ENCODE measurements around the gene CBX3.
"Not testable (repeated sequence)": the region's sequence is repeated elsewhere in the genome, so short reads cannot be mapped to it uniquely, and the experiment has no call there.

The CBX3 gene

DNA sequence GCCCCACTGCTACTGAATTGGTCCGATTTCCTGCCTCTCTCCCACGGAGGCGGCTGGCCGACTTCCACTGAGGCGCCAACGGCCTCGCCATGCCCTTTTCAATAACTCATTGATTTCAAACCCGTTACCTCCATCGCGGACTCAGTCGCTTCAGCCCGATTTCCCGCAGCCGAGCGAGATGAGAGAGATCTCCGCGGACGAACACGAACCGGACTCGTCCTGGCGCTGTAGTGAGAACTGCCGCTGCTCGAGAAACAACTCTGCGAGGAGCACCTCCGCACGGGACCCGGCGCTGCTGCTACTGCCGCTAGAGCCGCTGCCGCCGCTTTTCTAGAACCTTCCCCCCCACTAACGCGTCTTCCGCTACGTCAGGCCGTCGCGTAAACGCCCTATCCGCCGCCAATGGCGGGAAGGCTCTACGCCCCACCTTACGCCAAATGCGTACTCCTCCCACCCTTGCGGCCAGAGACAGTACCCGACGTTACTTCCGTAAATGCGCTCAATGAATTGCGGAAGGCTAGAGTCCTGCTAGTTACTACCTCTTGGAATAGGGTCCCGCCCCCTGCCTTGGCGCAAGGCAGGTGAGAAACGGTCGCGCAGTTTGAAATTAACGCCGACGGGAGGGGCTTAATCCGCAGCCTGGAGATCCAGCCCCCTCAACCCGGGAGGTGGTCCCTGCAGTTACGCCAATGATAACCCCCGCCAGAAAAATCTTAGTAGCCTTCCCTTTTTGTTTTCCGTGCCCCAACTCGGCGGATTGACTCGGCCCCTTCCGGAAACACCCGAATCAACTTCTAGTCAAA, 900 bp upstream of the CBX3 start, which contains the start of gene HNRNPA2B1:
Gene HNRNPA2B1, minus strand, starts transcription at position 303 of the 803 bp plus-strand sequence. Its CDS starts 169 bp downstream, at position 134.
- peak; percentile 84 to 98 (median 95) for DNase-seq

DNA sequence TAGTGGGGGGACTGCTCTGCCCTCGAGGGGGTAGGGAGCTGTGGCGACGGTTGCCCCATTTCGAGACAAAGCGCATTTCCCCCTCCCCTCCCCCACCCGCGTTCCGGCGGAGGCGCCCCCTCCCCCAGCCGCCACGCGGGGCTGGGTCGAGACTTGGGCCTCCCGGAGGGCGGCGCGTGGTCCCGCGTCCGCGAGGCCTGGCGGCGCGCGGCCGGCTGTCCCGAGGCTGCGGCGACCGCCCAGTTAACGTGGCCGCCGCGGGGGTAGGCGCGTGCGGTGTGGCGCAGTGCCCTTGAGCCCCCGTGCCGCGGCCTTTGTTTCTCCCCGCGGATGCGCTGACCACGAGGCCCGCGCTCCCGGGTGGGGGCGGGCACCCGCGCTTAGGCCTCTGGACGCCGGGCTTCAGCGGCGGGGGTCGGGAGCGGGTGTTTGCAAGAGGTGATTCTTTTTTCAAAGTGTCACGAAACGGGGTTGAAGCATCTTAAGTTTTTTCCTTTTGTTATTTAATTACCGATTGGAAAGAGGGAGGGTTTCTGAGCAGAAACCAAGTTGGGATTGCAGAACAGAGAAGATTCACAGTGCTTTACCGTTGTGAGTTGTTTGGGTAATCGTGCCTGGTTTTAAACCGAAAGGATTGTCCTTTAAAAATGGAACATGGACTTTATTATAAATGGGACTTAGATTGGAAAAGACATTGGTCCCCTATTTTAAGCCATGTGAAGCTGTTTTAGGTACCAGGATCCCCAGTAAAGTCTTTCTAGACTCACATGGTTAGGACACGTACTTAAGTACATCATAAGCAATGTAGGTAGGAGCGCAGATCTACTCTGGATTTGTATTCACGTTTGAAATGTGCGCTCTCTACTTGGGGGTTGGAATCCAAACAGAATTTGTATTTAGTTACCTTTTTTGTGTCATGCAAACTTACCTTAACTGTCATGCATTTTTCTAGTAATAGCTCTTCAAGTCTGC, 760 bp downstream of the CBX3 start:
- DNase-seq: peak in 47 of 51 donors; percentile 11 to 85 (median 53)

DNA sequence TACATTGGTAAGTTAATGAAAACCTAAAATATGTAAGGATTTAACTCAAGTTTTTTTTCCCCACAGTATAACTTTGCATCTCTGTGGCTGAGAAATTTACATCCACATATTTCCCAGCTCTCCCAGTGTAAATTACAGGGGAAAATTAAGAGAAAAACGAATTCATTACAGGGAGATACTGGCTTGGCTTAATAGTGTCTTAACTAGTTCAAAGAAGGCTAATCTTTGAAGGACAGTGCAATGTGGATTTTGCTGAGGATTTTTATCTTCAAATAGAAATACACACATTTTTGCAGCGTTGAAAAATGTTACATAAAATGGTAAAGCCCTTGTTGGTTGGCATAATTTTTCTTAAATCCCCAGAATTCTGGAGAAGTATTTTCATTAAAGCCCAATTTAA, 1.5 kb downstream of the CBX3 start:
- DNase-seq: no peak

DNA sequence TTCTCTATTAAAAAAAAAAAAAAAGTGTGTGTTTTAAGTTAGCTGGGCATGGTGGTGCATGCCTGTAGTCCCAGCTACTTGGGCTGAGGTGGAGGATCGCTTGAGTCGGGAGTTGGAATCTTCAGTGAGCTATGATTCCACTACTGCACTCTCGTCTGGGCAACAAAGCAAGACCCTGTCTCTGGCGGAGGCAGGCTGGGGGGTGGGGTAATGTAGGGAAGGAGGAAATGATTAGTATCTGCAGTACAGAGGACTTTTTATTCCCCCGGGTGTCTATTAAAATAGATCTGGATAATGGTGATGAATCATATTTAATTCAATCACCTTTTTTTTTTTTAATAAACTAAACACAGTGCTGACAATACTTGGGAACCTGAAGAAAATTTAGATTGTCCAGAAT, 6.5 kb downstream of the CBX3 start:
- no peak for DNase-seq

DNA sequence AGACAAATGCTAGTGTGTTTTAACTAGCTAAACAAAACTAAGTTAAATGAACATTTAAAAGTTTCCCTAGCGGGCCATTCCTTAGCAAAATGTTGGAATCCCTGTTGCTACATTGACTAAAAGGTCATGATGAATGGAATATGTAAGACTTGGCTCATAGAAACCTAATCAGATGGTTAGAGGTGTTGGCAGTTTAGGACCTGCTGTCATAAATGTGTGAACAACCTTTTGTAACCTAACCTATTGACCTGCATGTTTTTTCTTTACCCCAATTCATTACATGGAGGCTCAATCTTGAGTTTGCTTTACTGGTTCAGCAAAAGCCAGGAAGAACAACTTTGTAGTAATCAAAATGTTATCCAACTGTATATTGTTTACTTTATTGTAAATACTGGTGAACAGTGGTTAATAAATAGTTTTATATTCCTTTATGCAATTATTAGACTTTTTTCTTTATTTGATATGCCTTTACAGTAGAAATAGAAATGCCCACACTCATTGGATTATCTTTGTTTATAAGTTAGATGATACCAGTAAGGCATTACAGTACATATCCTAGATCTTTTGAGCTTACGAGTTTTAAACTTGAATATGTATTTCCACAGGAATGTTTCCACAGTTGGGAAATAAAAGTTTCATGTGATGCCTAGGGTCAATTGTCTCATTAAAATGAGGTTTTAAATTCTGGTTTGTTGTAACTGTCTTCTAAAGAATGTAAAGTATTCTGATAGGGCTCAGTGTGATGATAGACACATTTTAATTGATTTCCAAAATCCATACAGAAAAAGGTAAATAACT, 11.6 kb downstream of the CBX3 start:
- DNase-seq: no peak

DNA sequence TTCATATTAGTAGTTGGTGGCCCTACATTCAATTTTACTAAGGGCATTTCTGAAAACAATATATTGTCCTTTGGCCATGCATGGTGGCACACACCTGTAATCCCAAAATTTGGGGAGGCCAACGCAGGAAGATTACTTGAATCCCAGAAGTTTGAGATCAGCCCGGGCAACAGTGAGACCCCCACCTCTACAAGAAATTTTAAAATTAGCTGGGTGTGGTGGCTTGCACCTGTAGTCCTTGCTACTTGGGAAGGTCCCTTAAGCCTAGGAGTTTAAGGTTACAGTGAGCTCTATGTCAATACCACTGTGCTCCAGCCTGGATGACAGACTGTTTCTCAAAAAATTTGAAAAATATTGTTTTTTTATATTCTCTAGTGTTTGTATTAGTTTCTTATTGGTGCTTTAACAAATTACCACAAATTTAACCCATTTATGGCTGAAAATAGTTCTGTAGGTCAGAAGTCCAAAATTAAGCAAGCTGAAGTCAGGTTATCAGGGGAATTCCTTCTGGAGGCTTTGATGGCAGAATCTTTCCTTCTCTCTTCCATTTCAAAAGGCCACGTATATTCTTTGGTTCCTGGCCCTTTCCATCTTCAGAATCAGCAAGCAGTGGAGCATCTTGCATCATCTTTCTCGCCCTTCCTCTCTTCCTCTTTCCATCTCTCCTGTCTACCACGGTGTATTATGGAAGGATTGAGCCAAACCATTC, 12.4 kb downstream of the CBX3 start:
- no peak for DNase-seq

DNA sequence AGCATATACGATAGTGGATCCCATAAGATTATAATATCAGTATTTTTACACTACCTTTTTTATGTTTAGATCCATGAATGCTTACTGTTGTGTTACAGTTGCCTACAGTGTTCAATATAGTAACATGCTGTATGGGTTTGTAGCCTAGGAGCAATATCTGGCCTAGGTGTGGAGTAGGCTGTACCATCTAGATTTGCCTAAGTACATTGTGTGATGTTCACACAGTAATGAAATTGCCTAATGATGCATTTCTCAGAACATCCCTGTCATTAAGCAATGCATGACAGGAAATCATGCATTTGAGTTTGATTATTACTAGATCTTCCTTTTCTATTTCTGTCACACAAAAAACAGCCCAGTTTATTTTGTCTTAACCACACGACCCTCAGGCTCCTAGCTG, 14.5 kb downstream of the CBX3 start:
- no peak for DNase-seq

DNA sequence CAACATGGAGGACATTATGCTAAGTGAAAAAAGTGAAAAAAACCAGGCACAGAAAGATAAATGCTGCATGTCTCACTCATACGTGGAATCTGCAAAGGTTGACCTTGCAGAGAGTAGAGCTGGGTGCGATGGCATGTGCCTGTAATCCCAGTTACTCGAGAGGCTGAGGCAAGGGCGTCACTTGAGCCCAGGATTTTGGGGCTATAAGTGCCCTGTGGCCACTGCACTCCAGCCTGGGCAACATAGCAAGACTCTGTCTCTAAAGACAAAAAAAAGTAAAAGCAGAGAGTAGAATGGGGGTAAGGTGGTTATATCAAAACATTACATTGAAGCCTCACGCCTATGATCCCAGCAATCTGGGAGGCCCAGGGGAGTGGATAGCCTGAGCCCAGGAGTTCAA, 22.8 kb downstream of the CBX3 start:
- DNase-seq: no peak

DNA sequence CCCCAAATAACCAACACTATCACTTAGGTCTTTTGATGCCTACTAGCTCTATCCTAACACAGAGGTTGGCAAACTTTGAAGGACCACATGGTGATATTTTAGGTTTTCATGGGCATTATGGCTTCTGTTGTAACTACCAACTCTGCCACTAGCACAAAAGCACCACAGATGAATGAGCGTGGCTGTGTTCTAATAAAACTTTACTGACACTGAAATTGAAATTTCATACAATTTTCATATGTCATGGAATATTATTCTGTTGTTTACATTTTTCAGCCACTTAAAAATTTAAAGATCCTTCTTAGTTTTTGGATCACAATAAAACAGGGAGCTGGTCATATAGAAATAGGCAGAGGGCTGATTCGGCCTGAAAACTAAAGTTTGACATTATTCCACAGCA, 26.4 kb downstream of the CBX3 start:
- no peak for DNase-seq

DNA sequence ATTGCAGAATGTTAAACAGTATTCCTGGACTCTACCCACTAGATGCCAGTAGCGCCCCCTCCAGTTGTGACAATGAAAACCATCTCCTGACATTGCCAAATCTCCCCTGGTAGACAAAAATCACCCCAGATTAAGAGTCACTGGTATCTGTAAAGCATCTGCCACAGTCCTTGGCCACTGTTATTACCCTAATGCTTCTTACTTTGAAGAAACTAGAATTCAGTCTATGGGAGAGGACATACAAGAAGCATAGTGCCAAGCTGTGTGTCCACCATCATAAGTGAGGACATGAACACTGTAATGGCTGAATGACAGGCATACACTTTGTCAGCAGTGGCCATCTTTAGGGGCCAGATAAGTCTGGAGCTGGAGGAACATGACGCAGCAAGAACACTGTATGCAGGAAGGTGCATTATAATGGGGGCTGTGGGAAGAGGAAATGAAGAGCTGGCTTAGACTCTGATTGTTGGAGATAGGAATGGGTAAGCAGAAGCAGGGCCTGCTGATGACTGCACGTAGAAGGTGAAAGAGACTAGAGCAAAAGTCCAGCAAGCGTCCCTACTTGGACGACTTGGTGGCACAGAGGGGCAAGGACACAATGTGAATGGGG, 32.5 kb downstream of the CBX3 start:
- DNase-seq: no peak

DNA sequence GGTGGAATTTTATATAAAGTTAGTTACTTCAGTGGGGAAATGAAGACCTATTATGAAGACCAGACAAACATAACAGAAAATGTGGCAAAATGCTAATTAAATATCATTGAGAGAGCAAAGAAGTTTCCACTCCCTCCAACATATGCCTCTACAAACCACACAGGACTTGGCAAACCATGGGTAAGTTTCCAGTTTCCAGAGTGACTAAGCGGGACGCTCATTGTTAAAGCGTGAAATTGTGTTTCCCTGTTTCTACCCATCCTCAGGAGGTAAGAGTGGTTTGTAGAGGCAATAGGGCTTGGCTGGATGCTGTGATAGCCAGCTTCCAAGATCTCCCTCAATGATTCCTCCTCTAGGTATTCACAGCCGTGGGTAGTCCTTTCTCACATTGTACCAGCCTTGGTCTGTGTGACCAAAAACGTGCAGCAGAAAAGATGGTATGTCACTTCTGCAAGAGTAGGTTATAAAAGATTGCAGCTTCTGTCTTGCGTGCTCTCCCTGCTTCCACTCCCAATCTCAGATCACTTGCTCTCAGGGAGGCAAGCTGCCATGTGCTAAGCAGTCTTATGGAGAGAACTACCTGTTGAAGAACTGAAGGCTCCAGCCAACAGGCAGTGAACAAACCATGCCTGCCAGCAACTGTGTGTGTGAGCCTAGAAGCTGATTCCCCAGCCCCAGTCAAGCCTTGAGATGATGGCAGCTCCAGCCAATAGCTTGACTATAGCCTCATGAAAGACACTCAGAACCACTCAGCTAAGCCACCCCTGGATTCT, 35.7 kb downstream of the CBX3 start:
- peak in 1 of 51 donors; percentile 6 for DNase-seq

DNA sequence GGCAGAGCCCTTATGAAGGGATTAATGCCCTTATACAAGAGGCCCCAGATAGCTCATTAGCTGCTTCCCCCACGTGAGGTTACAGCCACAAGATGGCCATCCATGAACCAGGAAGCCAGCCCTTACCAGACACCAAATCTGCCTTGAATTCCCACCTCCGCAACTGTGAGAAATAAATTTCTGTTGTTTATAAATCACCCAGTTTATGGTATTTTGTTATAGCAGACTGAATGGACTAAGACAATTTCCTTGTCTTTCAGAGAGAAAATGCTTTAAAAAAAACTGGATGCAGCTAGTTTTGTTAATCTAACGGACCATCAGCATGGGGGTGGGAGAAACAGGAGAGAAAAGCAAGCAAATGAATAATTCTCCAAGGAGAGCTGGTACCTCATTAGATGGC, 36.5 kb downstream of the CBX3 start:
- no peak for DNase-seq

DNA sequence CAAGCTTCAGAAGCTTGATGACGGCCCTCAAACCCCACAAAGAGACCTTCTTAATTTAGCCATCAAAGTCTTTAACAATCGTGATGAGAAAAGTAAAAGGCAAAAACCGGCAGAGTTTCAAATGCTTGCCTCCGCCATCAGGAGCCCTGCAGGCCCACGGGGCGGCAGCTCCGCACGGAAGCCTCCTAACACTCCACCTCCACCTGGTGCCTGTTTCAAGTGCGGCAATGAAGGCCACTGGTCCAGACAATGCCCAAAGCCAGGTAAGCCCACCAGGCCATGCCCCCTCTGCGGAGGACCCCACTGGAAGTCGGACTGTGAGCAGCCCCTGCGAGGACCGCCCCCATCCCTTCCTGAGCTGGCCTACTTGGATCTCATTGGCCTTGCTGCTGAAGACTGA, 43.6 kb downstream of the CBX3 start:
- no peak for DNase-seq

DNA sequence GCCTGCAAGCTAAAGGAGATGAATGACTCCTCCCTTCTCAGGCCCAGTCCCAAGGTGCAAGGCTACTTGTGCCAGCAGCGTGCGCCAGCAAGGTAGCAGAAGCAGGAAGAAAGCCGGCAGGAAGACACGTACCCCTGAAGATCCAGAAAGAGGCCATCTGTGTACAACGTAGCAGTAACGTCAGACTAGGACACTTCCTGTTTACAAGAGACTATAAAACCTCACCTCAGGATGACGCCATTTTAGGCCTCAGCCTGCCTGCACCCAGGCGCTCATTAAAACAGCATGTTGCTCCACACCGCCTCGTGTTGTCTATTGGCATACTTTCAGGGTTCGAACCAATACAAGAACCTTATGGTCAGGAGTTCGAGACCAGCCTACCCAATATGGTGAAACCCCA, 48.7 kb downstream of the CBX3 start:
- DNase-seq: no peak

DNA sequence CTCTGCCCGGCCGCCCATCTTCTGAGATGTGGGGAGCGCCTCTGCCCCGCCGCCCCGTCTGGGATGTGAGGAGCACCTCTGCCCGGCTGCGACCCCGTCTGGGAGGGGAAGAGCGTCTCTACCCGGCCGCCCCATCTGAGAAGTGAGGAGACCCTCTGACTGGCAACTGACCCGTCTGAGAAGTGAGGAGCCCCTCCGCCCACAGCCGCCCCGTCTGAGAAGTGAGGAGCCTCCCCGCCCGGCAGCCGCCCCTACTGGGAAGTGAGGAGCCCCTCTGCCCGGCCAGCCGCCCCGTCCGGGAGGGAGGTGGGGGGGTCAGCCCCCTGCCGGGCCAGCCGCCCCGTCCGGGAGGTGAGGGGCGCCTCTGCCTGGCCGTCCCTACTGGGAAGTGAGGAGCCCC, 60.3 kb downstream of the CBX3 start:
- not testable (repeated sequence) for DNase-seq
